SH-SY5Y (cell line): ENCODE data around the gene SLC9A6.

ENCODE experiments used
- GATA2 ChIP-seq: IDR thresholded peaks from 2 replicates; pipeline ENCODE4 v1.6.1; 2011; ENCODE audit warnings: mild to moderate bottlenecking, low read depth, low read length
- GATA3 ChIP-seq: IDR thresholded peaks from 2 replicates; pipeline ENCODE4 v1.6.1; 2011; ENCODE audit warnings: low read depth, mild to moderate bottlenecking, low read length, moderate library complexity

DNA sequence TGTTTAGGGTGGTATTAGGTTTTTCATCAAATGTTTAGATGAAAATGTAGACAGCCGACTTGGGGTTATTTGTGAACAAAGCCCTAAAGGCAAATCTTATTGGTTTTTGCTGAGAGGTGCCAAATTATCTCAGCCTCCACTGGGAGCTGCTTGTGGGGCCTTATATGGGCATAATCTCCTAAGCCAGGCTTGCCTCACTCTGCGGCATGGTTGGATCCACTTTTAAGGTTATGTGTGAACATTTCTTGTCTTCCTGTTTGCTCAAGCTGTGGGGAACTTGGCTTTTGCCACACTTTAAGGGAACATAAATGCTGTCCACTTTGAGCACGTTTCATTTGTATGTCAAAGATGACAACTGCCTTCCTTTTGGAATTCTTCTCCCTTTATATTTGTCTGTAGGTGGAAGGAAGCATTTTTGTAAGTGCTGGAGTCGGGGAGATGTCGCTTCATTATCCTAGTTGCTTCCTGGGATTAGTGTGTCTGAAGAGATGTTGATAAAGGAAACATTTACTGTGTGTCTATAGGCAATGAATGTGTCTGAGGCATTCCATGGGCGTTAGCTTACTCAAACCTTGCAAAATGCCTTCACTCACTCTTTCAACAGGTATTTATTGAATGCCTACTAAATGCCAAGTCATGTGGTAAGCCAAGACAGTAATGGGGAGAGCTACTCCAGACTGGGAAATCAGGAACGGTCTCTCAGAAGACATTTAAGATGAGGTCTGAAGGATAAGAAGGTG lies 78.3 kb downstream of the SLC9A6 start:
- TF ChIP-seq GATA2, result no peak
- TF ChIP-seq GATA3, result no peak
